DMS53 (cell line): ENCODE data around the gene LTF.
A peak's percentile ranks its signal among the peaks of the same experiment; 100 is the strongest.
"Not testable (repeated sequence)": the region's sequence is repeated elsewhere in the genome, so short reads cannot be mapped to it uniquely, and the experiment has no call there.

Source experiments
- DNase-seq: peaks from one replicate; lab custom pipeline; 2025; lab: John Stamatoyannopoulos, UW

LTF gene

DNA sequence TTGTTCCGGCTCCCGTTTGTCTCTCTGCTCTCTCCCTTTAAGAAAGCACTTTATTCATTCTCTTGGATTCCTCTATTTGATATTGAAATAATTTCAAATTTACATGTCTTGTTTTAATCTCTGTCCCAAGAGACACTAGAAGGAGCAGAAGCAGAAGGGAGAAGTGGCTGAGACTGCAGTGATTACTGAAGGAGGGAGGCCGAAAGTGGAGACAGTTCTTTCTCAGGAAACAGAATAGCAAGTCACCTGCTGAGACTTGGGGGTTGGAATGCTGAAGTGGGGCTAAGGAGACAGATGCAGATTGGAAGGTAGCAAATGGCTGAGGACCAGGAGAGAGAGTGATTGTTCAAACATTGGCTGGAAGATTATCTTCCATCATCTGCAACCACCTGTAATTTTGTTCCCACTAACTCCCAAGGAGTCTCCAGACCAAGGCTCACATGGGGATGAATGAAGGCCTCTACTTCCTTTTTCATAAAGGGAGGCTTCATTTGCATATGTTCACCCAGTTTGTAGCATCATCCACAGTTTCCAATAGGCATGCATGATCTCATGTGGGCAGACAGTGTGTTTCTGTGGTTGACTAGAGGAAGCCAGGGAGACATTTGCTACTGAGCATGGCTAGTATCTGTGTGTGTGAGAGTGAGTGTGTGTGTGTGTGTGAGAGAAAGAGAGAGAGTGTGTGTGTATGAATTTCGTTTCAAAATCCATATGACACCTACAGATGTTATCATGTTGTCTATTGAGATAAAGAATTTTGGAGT lies 24.0 kb downstream of the LTF start:
- no peak for DNase-seq

GRCh38 chr3:46438831-46439230 lies 25.9 kb downstream of the LTF start:
- DNase-seq = no peak

DNA sequence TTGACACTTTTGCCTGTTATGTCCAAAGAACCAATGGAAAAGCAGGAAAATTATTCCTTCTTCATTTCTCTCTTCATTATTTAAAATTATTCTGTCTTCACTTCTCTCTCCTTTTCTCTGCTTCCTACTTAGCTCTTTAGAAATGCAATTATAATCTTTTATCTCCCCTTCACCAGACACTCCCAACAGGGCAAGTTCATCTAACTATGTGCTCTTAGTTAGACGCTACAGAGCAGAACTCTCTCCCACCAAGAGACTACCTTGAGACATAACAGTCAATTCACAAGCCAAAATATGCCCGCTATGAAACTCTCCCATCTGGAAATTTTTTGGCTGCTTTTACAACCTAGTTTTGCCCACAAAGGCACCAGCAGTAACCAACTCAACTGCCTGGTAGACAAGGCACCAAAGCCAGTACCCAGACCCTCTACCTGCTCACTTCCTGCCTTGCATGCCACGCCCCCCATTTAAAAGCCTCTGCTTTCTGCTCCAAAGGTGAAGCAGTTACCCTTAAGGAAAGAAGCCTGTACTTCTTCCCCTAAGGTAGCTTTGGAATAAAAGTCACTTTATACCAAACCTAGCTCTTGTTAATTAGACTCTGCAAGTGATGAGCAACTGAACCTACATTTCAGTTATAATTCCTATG lies 29.5 kb downstream of the LTF start:
- DNase-seq = no peak

DNA sequence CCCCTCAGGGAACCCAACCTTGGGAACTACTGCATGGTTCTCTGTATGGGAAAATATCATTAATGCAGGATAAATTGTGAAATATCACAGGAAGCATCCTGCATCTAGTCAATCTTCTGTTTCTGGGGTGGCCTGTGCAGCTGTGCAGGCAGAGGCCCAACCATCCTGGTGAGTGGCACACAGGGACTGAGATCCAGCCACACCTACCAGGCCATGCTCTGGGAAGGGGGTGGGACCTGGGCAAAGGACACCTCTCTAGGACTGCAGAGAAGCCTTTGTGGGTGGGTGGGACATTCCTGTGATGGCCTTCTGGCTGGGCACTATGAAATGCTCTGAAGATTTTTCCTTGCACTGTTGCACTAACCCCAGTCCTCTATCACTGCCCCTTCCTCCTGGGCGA lies 30.9 kb downstream of the LTF start:
- DNase-seq = no peak

- DNase-seq = not testable (repeated sequence)
These were observed 31.6 kb downstream of the LTF start for GRCh38 chr3:46433118-46433517.

DNA sequence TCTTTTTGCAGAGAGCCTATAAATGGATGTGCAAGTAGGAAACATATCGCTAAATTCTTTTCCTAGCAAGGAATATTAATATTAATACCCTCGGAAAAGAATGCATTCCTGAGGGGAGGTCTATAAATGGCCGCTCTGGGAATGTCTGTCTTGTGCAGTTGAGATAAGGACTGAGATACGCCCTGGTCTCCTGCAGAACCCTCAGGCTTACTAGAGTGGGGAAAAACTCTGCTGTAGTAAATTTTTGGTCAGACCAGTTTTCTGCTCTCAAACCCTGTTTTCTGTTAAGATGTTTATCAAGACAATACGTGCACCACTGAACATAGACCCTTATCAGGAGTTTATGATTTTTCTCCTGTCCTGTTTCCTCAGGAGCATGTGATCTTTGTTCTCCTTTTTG lies 32.8 kb downstream of the LTF start:
- DNase-seq = not testable (repeated sequence)

GRCh38 chr3:46430879-46431278 lies 33.8 kb downstream of the LTF start:
- not testable (repeated sequence) for DNase-seq

GRCh38 chr3:46429671-46430070 lies 35.0 kb downstream of the LTF start:
- DNase-seq = no peak

DNA sequence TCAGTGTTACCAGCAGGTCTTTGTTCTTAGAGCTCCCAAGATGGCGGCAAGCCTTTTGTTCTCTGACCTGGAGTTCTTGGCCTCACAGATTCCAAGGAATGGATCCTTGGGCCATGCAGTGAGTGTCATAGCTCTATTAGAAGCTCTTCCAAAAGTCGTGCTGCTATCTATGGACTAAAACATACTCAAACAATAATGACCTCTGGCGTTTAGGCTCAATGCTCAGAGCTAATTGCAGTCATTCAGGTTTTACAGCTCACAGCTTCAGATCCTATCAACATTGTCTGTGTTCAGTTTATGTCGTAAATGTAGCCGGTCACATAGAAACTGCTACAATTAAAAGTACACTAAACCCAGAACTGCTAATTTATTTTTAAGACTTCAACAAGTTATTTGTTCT lies 35.5 kb downstream of the LTF start:
- no peak for DNase-seq

- DNase-seq = no peak
These were observed 36.5 kb downstream of the LTF start for GRCh38 chr3:46427916-46428833.

- DNase-seq = not testable (repeated sequence)
These were observed 37.3 kb downstream of the LTF start for GRCh38 chr3:46427404-46427803.

DNA sequence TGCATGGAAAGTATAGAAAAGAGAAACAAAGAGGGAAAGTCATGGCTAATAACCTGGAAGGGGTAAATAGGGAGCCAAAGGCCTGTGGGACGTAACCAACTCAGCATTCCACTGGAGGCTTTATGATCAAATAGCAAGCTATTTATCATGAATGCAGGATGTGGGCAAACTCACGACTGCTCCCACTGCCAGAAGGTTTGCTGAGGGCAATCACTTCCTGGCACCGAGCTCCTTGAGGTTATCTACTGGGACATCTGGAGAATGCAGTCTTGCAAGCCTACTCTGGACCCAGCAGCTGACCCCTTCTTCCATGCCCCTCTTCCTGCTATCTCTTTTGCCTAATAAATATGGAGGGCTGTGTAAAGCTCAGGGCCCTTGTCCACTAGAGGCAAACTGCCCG lies 38.2 kb downstream of the LTF start:
- DNase-seq = not testable (repeated sequence)

- DNase-seq = peak; percentile 21
These were observed 41.1 kb downstream of the LTF start for GRCh38 chr3:46423588-46423987.

- peak; percentile 84 for DNase-seq
These were observed 42.1 kb downstream of the LTF start for GRCh38 chr3:46422617-46423016.

DNA sequence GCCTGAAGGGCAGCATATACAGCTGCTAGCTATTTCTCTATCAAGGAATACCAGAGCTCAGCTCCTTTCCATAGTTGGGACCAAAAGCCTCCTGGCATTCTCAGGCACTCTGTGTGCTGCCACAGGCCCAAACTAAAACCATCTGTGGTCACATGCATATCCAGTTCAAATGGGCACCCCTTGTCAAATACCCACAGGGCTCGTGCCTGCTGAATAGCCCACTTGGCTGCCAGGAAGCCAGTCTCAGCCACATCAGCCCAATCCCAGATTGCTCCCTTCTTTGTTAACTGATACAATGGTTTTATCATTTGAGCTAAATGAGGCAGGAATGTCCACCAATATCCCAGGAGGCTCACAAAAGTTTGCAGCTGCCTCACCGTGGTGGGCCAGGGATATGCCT lies 43.8 kb downstream of the LTF start:
- no peak for DNase-seq

DNA sequence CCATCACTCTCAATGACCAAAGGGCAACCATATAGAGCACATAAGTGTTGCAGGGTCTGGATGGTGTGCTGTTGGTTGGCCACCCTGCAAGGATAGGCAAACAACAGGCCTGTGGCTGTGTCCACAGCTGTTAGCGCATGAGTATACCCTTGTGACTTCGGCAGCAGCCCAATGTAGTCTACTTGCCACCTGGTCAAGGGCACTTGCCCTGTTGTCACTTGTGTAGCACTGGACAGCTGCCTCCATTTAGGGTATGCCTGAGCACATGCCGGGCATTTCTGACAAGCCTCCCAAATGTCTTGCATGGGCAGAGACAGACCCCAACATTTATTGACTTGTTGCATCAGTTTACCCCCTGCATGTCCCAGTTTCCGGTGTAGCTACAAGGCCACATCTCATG lies 44.9 kb downstream of the LTF start:
- DNase-seq = no peak

- no peak for DNase-seq
These were observed 46.7 kb downstream of the LTF start for GRCh38 chr3:46417841-46418611.

DNA sequence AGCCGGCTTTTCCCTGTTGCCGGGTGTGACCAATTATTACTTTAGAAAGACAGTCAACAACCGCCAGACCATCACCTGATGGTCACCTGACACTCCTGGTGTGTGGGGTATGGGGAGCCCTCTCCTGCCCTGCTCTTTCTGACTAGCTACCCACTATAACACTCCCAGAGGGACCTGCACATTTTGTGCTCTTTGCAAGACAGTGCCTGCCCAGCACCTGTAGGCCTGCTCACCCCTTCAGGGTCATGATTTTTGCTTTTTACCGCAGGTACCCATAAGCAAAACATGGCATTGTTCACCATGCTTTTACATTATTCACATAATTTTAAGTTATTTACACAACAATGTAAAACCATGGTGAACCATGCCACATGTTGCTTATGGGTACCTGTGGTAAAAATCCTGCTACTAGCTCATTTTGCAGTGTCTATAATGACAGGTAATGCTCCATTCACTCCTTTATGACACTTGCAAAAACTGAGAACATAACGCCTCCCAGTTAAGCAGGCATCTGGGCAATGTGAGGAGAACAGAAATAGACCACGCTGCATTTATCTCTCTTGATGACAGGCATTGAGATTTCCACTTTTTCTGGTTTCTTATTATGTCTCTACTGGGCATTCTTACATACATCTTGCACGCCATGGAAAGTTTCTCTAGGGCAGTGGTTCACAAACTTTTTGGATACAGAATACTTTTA lies 47.7 kb downstream of the LTF start:
- DNase-seq = no peak

DNA sequence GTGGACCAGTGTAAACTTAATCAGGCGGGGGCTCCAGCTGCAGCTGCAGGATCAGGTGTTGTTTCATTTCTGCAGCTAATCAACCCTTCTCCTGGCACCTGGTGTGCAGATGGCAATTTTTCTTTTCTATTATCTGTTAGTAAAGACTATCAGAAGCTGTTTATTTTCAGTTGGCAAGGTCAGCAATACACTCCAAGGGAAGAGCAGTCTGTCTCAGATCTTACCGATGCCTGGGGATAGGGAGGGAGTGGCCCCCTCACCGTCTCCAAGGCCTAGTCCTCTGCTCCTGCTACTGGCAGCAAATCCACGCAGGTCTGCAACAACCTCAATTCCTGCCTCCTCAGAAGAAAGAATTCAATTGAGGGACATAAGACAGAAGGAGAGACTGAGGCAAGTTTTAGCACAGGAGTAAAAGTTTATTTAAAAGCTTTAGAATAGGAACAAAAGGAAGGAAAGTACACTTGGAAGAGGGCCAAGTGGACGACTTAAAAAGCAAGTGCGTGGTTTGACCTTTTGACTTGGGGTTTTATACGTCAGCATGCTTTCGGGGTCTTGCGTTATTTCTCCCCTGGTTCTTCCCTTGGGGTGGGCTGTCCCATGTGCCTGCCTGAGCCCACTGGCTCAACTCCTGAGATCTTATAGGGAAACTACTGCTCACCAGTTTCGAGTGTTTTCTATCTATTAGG lies 48.4 kb downstream of the LTF start:
- peak; percentile 24 for DNase-seq

DNA sequence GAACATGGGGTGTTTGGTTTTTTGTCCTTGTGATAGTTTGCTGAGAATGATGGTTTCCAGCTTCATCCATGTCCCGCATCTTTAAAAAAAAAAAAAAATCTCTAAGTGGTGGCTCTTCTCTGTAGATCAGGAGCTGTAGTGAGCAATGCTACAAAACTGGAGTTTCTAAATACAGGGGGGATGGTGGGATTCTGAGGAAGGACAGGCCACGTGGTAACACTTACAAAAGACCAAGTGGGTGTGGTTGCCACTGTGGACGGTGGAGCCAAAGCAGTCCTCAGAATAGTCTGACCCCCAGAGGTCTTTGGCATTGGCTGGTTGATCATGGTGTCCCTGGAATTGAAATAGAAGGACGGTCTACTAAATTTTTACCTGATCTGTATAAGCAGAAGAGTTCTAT lies 50.0 kb downstream of the LTF start:
- no peak for DNase-seq

DNA sequence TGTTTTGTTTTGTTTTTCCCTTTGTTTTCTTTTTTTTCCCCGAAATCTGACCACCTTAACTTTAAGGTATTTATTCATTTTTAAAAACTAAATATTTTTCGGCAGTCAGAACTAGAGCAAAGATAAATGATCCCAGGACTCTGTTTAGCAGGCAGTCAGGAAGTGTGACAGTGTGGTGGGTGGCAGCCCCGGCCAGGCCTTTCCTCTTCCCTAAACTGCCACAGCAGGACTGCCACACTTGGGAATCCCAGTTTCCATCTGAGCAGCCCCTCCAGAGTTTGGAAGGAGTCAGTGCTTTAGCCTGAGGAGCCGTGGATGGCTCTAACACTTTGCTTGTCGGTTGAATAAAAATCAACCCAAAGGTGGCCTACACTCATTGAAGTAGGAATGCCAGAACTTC lies 50.8 kb downstream of the LTF start:
- no peak for DNase-seq
